Stimulated activated naive CD8-positive, alpha-beta T cell treated with anti-CD3 and anti-CD28 coated beads, Interleukin-15, Interleukin-2, amounts not matched to agents 100 ng/mL and 50 ng/mL, for 24 hours (primary cell): ENCODE results near the gene NELL1.

Experiments
- H3K27ac Mint-ChIP-seq: one replicate; pipeline ENCODE4 v1.8.0; 2021; ENCODE audit warnings: mild to moderate bottlenecking, mixed read lengths
- H3K27me3 Mint-ChIP-seq: one replicate; pipeline ENCODE4 v1.8.0; 2021; ENCODE audit warnings: mixed read lengths
- H3K36me3 Mint-ChIP-seq: one replicate; pipeline ENCODE4 v1.8.0; 2021; ENCODE audit warnings: low read depth, mixed read lengths
- H3K4me1 Mint-ChIP-seq: one replicate; pipeline ENCODE4 v1.8.0; 2021; ENCODE audit warnings: low read depth, mixed read lengths
- H3K4me3 Mint-ChIP-seq: one replicate; pipeline ENCODE4 v1.8.0; 2021; ENCODE audit warnings: mild to moderate bottlenecking, mixed read lengths
- H3K9me3 Mint-ChIP-seq: one replicate; pipeline ENCODE4 v1.8.0; 2021; ENCODE audit warnings: mixed read lengths

Gene NELL1

DNA sequence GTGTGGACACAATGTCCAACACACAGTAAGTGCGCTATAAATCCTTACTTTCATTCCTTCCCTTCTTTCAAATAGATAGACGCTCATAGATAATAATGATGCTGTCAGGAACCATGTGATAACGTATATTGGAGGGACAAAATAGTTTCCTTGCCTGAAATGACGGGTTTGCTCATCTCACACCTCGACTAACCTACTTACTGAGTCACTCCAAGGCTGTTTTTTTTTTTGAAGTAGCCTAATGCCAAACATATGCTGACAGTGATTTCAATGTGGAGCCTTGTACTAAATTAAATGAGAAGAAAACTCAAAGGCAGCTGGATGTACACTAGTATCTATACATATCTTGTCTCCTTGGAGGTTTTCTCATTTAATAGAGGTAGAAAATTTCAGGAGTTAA lies 400.5 kb downstream of the NELL1 start:
- H3K27ac Mint-ChIP-seq, result no peak overlapping the region
- H3K36me3 Mint-ChIP-seq, result no peaks in the 10 kb centered on the region
- no peak overlapping the region for H3K4me3 Mint-ChIP-seq
- peaks cover 4% of the 10 kb centered on the region for H3K9me3 Mint-ChIP-seq
- no peaks in the 10 kb centered on the region for H3K27me3 Mint-ChIP-seq
- H3K4me1 Mint-ChIP-seq, result no peaks in the 10 kb centered on the region

DNA sequence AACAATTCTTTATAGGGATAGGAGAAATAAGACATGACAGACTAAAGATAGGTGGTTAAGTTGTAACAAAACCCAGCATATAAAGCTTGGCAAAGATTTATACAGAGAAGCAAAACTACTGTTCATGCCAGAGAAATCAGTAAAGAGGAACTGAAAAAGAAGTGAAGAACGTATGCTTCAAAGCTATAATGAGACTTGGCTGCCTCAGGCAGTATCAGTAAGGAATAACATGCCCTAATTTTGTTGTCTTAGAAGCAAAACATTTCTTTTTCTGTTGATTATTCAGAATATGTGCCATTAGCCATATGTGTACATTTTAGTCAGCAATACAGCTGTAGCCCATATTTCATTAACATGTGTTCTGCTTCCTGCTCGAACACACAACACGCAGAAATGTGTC lies 403.2 kb downstream of the NELL1 start:
- Mint-ChIP-seq H3K36me3 (no peaks in the 10 kb centered on the region), H3K4me1 (no peaks in the 10 kb centered on the region), H3K27ac (no peak overlapping the region), H3K9me3 (peaks cover 4% of the 10 kb centered on the region), H3K27me3 (no peaks in the 10 kb centered on the region), H3K4me3 (no peak overlapping the region)

DNA sequence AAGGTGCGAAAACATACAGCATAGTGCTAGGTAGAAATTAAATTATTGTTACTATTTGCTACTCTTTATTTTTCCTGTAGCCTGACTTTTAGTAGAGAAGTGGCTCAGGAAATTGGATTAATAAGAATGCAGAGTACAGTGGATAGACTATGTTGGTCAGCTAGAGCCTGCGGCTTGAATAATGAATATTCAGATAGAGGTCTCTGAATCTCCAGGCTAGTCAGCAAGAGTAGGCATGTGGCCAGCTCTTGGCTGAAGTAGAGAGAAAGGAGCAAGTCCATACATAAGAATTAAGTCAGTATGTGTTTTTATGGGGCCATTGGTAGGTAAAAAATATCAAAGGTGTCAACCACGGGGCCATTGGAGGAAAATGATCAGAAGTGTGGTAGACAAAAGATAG lies 413.5 kb downstream of the NELL1 start:
- Mint-ChIP-seq H3K9me3 (no peaks in the 10 kb centered on the region), H3K4me3 (no peak overlapping the region), H3K27me3 (no peaks in the 10 kb centered on the region), H3K36me3 (no peaks in the 10 kb centered on the region), H3K4me1 (no peaks in the 10 kb centered on the region), H3K27ac (no peak overlapping the region)

DNA sequence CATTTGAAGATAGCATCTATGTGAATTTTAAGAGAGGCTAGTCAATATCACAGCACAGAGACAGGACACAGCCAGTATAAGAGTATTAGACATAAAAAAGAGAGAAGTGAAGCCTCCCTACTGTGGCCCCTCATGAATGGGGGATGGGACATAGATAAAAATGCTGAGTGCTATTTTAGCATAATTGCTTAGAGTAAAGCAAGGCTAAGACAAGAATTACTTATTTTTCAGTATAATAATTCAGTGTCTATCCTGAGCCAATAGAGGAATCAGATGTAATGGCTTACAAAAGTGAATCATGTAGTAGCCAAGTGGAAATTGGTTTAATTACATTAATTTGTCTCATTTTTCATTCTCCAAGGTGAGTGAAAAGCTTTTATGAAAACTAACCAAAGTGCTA lies 419.5 kb downstream of the NELL1 start:
- no peaks in the 10 kb centered on the region for H3K27me3 Mint-ChIP-seq
- H3K27ac Mint-ChIP-seq, result no peak overlapping the region
- peaks cover 7% of the 10 kb centered on the region for H3K9me3 Mint-ChIP-seq
- no peaks in the 10 kb centered on the region for H3K36me3 Mint-ChIP-seq
- no peaks in the 10 kb centered on the region for H3K4me1 Mint-ChIP-seq
- no peak overlapping the region for H3K4me3 Mint-ChIP-seq

DNA sequence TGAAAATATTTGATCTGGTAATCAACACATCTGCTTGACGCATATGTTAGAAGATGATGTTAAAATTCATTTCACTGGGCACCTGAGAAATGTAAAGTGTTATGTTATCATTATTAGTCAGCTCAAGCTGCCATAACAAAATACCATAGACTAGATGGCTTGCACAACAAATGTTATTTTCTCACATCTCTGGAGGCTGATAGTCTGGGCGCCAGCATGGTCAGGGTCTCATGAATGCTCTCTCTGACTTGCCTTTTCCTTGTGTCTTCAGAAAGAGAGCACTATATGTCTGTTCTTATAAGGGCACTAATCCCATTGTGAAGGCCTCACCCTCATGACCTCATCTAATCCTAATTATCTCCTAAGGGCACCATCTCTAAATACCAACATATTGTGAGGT lies 435.3 kb downstream of the NELL1 start:
- H3K4me1 Mint-ChIP-seq, result no peaks in the 10 kb centered on the region
- H3K27ac Mint-ChIP-seq, result no peak overlapping the region
- no peaks in the 10 kb centered on the region for H3K27me3 Mint-ChIP-seq

DNA sequence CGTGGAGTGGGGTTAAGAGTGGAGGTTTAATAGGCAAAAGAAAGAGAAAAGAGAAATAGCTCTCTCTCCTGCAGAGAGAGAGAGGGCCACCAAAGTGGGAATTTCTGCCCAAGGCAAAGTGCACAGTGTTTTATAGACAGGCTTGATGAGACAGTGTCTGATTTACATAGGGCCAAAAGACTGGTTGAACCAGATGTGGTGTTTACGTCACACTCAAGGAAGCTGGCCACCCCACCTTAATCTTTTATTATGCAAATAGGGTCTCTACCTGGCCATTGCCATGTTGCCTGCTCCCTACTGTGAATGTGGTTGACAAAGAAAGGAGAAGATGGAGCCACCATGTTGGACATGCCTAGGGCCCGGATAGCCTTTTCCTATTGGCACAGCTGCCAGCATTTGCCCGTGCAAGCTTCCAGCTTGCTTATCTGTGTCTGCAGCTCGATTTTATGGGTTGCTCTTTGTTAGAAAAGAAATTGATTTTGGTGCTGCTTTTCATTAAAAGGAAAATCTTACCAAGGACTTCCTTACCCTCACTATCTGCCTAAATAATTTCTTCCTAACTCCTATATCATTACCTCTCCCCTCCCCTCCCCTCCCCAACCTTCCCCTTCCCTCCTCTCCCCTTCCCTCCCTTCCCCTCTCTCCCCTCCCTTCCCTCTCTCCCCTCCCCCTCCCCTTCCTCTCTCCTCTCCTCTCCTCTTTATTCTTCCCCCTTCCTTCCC lies 436.0 kb downstream of the NELL1 start:
- Mint-ChIP-seq H3K36me3 (no peaks in the 10 kb centered on the region), H3K4me1 (no peaks in the 10 kb centered on the region), H3K9me3 (peaks cover 13% of the 10 kb centered on the region), H3K27ac (no peak overlapping the region), H3K27me3 (no peaks in the 10 kb centered on the region), H3K4me3 (no peak overlapping the region)

More for the DNA sequence above, 435.3 kb downstream of the NELL1 start:
- peaks cover 13% of the 10 kb centered on the region for H3K9me3 Mint-ChIP-seq
- no peaks in the 10 kb centered on the region for H3K36me3 Mint-ChIP-seq
- no peak overlapping the region for H3K4me3 Mint-ChIP-seq

DNA sequence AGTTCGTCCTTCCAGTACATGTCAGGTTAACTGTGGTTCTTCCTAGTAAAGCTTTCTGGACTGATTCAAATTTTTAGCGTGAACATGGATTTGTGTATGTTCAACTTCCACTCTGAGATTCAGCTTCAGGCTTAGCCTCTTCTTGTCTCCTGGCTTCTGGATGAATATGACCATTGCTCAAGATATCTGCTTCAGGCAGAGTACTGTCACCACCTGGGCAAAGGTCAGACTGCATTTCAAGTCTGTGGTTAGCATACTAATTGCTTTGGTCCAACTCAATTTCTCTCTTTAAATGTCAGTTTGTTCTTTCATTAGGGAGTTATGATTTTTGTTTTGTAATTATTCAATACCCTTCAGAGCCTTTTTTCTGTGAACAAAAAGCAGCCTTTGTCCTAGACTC lies 440.0 kb downstream of the NELL1 start:
- Mint-ChIP-seq H3K4me1 (no peaks in the 10 kb centered on the region), H3K27ac (no peak overlapping the region), H3K27me3 (no peaks in the 10 kb centered on the region), H3K36me3 (no peaks in the 10 kb centered on the region), H3K9me3 (peaks cover 13% of the 10 kb centered on the region), H3K4me3 (no peak overlapping the region)

DNA sequence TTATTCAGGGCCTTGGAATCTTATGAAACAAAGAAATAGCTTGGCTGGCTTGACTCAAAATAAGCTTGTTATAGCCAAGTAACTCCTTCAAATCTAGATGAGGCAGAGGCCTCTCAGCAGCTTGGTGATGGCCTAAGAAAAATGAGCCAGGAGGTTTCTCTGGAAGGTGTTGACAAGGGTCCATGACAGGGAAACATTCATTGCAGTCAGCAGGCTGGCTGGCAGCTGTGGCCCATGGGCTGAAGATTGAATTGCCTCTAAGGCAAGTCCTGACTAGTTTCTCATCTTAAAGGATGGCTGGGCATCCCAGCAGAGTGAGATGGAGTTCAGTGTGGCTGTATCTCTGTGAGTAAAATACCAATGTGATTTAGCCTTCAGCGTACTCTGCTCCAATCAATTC lies 441.0 kb downstream of the NELL1 start:
- Mint-ChIP-seq H3K36me3 (no peaks in the 10 kb centered on the region), H3K27ac (no peak overlapping the region), H3K4me1 (no peaks in the 10 kb centered on the region), H3K4me3 (no peak overlapping the region), H3K27me3 (no peaks in the 10 kb centered on the region), H3K9me3 (peaks cover 7% of the 10 kb centered on the region)

DNA sequence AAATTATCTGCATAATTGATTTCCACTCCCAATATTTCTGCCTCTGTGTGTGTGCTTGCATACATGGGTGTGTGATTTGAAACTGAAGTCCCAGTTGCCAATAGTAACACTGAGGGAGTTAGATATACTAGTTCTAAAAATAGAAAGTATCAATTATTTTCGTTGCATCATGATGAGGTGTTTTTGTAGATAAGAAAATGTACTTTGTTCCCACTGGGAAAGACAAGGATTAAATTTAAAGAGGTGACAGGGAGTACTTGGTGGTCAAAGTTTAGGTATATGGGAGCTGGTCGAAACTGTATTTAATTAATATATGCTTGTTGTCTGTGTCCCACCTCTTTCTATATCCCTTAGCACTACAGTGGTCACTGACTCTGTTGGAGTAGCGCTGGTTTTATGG lies 444.5 kb downstream of the NELL1 start:
- Mint-ChIP-seq H3K27ac (no peak overlapping the region), H3K4me1 (no peaks in the 10 kb centered on the region), H3K27me3 (no peaks in the 10 kb centered on the region), H3K9me3 (peaks cover 12% of the 10 kb centered on the region), H3K36me3 (no peaks in the 10 kb centered on the region), H3K4me3 (no peak overlapping the region)

DNA sequence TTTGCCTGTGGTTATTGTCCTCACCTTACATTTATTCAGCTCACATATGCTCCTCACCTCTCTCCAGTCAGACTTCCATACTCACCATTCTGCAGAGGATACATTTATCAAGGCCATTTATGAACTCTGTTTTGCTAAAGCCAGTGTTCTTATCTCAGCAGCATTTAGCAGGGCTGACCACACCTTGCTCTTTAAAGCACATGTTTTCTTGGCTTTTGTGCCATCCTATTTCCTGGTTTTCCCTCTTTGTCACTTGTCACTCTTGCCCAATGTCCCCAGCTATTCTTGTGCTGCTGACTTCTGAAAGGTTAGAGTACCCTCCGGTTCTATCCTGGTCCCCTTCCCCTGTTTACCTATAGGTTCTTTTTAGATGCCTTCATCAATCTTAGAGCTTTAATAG lies 446.6 kb downstream of the NELL1 start:
- no peak overlapping the region for H3K27ac Mint-ChIP-seq
- no peaks in the 10 kb centered on the region for H3K4me1 Mint-ChIP-seq
- H3K4me3 Mint-ChIP-seq, result no peak overlapping the region
- H3K9me3 Mint-ChIP-seq, result peaks cover 10% of the 10 kb centered on the region
- no peaks in the 10 kb centered on the region for H3K36me3 Mint-ChIP-seq
- no peaks in the 10 kb centered on the region for H3K27me3 Mint-ChIP-seq

DNA sequence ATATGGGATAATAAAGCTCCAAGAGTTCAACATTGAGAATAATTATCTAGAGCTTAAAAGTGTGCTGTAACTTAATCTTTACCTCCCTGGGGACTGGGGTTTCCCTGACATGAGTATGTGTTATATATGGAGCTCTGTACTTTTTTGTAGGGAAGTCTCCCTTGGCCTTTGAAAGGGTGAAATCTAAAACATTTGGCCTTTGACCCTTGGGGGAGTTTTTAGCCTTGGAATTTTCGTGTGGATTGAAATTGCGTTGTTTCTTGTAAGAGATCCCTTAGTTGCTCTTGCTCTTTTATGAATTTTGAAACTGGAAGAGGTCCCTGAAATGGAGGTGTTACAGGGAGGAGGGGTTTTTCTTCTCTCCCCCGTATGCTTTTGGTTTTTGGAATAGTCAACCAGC lies 450.0 kb downstream of the NELL1 start:
- H3K27ac Mint-ChIP-seq, result no peak overlapping the region
- no peaks in the 10 kb centered on the region for H3K27me3 Mint-ChIP-seq
- no peak overlapping the region for H3K4me3 Mint-ChIP-seq
- H3K9me3 Mint-ChIP-seq, result peaks cover 9% of the 10 kb centered on the region
- H3K4me1 Mint-ChIP-seq, result no peaks in the 10 kb centered on the region
- H3K36me3 Mint-ChIP-seq, result no peaks in the 10 kb centered on the region

DNA sequence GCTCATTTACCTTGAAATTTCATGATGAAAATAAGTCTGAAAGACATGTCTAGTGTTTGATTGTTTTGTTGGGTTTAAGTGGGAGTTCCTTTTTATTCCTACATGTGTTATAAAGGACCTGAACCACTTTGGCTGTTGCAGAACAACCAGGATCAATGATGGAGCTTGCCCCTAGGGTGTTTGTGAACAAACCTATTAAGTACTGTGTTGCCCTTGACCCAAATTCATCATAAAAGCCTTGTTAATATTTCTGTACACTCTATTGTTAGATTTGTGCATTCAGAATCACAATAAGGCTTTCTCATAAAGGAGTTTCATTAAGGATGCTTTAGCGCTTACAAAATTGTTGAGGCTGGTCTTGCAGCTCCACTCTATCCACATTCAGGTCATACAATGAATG lies 452.6 kb downstream of the NELL1 start:
- no peak overlapping the region for H3K4me3 Mint-ChIP-seq
- no peak overlapping the region for H3K27ac Mint-ChIP-seq

DNA sequence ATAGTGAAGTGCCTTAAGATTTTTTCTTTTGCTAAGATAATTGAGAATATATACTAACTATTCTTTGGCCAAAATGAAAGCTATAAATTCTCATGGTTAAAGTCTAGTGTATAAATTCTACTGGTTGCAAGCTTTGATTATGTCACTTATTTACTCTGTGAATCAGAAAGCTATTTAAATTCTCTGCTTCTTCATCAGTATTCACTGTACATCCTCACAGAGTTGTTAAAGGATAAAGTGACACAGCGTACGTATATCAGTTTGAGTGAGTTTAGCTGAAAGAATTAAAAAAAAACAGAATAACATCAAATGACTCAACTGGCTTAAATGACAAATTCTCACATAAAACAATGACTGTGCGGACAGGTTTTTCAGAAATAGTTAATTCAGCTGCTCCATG lies 453.1 kb downstream of the NELL1 start:
- H3K4me1 Mint-ChIP-seq, result no peaks in the 10 kb centered on the region
- no peaks in the 10 kb centered on the region for H3K36me3 Mint-ChIP-seq
- H3K27me3 Mint-ChIP-seq, result no peaks in the 10 kb centered on the region
- peaks cover 8% of the 10 kb centered on the region for H3K9me3 Mint-ChIP-seq
- no peak overlapping the region for H3K4me3 Mint-ChIP-seq
- no peak overlapping the region for H3K27ac Mint-ChIP-seq

More for the DNA sequence above, 452.6 kb downstream of the NELL1 start:
- H3K27me3 Mint-ChIP-seq, result no peaks in the 10 kb centered on the region
- no peaks in the 10 kb centered on the region for H3K36me3 Mint-ChIP-seq
- H3K4me1 Mint-ChIP-seq, result no peaks in the 10 kb centered on the region
- peaks cover 8% of the 10 kb centered on the region for H3K9me3 Mint-ChIP-seq

DNA sequence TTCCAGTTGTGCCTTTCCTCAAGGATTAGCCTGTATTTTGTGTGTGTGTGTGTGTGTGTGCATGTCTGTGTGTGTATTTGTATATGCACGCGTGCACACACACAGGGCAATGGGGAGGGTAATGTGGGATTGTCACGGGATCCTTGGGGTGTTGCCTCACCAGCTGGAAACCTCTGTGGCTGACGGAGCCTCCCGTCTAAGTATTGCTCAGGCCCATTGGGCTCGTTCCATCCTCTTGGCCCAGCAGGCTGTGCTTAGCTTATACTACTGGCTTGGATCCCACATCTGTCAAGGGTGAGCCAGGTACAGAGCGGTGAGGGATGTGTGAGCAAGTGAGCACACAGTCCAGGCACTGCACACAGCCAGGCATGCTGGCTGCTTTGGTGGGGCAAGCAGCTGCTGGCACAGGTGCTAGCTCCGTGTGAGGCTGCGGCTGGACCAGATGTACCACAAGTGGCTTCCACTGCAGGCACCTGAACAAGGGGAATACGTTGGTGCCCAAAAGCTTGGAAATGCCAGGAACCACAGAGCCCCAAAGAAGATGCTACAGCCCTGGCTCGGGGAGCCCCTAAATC lies 462.8 kb downstream of the NELL1 start:
- no peak overlapping the region for H3K27ac Mint-ChIP-seq
- H3K9me3 Mint-ChIP-seq, result peaks cover 6% of the 10 kb centered on the region
- H3K27me3 Mint-ChIP-seq, result no peaks in the 10 kb centered on the region
- H3K4me1 Mint-ChIP-seq, result no peaks in the 10 kb centered on the region
- H3K4me3 Mint-ChIP-seq, result no peak overlapping the region
- no peaks in the 10 kb centered on the region for H3K36me3 Mint-ChIP-seq

DNA sequence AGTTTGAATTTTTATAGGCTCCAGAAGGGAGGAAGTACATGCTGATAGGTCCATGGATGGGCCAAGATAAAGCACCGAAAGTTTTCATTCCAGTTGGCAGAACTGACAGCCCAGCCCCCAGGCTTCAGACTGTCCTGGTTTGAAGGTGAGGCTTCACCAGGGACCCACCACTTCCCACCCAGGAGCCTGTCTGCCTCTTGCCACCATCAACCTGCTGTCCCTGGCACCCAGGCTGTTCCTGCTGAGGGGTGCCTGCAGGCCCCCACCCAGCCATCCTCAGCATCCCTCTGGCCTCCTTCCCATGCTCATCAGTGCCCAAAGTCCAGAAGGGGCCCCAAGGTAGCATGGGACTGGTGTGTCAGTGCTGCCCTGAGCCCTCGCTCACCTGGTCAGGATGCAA lies 463.9 kb downstream of the NELL1 start:
- Mint-ChIP-seq H3K9me3 (peaks cover 10% of the 10 kb centered on the region), H3K27me3 (no peaks in the 10 kb centered on the region), H3K4me1 (no peaks in the 10 kb centered on the region), H3K27ac (no peak overlapping the region), H3K4me3 (no peak overlapping the region), H3K36me3 (no peaks in the 10 kb centered on the region)

DNA sequence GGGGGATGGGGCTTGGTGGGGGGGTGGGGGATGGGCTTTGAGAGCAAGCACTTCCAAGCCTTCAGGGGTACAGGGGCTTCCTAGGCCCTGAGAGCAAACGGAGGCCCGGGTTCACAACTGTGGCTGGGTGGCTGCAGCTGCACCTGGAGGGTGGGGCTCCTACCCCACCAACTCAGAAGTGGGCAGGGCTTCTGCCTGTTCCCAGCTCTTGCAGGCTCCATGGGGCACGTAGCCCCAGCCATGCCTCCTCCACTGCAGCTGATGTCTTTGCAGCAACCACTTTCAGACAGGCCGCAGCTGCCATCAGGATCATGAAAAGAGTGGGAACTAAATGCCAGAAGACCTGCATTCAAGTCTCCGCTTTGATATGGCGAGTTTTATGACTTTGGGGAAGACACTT lies 464.3 kb downstream of the NELL1 start:
- H3K27me3 Mint-ChIP-seq, result no peaks in the 10 kb centered on the region
- H3K9me3 Mint-ChIP-seq, result peaks cover 10% of the 10 kb centered on the region
- H3K27ac Mint-ChIP-seq, result no peak overlapping the region
- H3K36me3 Mint-ChIP-seq, result no peaks in the 10 kb centered on the region
- H3K4me3 Mint-ChIP-seq, result no peak overlapping the region
- H3K4me1 Mint-ChIP-seq, result no peaks in the 10 kb centered on the region
